Stimulated activated CD8-positive, alpha-beta memory T cell treated with anti-CD3 and anti-CD28 coated beads, Interleukin-7, amount 100 ng/mL, for 1 hour (primary cell): Measurements from ENCODE around the gene RNF151.

Source experiments
- DNase-seq, 2 donors: peaks; one replicate each; pipeline ENCODE4 v3.0.0-alpha.2; 2020; ENCODE audit warnings: low read depth in 2 of 2

The RNF151 gene

GRCh38 chr16:1976951-1977874 lies 10.6 kb downstream of the RNF151 start:
- DNase-seq: no peak

- no peak for DNase-seq
Observed at GRCh38 chr16:1977875-1978268, 11.2 kb downstream of the RNF151 start.

GRCh38 chr16:1978476-1979120 lies 11.9 kb downstream of the RNF151 start:
- no peak for DNase-seq

- DNase-seq: no peak
Observed at GRCh38 chr16:1979271-1980029, 12.8 kb downstream of the RNF151 start.

GRCh38 chr16:1980030-1980769 lies 13.5 kb downstream of the RNF151 start:
- no peak for DNase-seq

GRCh38 chr16:1980770-1981087 lies 14.1 kb downstream of the RNF151 start:
- no peak for DNase-seq

GRCh38 chr16:1981398-1981836 lies 14.8 kb downstream of the RNF151 start, which contains the start of gene NOXO1:
TSS of gene NOXO1 (minus strand) at chr16:1981469. CDS start at chr16:1981179, 290 bp downstream.
- DNase-seq: no peak

- no peak for DNase-seq
Observed at GRCh38 chr16:1982013-1982433, 15.4 kb downstream of the RNF151 start.

GRCh38 chr16:1982991-1983543 lies 16.4 kb downstream of the RNF151 start:
- no peak for DNase-seq

- peak; percentile 41 to 50 for DNase-seq
Observed at GRCh38 chr16:1983544-1984346, 17.1 kb downstream of the RNF151 start, which contains the start of gene GFER. TSS of gene GFER (plus strand) at chr16:1984193. CDS start at chr16:1984219, 26 bp downstream.

- no peak for DNase-seq
Observed at GRCh38 chr16:1984347-1985225, 17.9 kb downstream of the RNF151 start.

GRCh38 chr16:1985466-1986150 lies 19.0 kb downstream of the RNF151 start:
- no peak for DNase-seq

GRCh38 chr16:1987198-1987597 lies 20.5 kb downstream of the RNF151 start:
- no peak for DNase-seq

GRCh38 chr16:1989209-1990100 lies 22.8 kb downstream of the RNF151 start, which contains the start of gene SYNGR3:
TSS of gene SYNGR3 (plus strand) at chr16:1989970. CDS start at chr16:1990103, 133 bp downstream.
- DNase-seq: no peak

- no peak for DNase-seq
Observed at GRCh38 chr16:1990101-1990350, 23.4 kb downstream of the RNF151 start.

- no peak for DNase-seq
Observed at GRCh38 chr16:1990351-1991134, 23.9 kb downstream of the RNF151 start.

- no peak for DNase-seq
Observed at GRCh38 chr16:1991135-1991551, 24.5 kb downstream of the RNF151 start.
